NAMALWA (cell line): ENCODE data around the gene RABIF.
"Not testable (repeated sequence)": the region's sequence is repeated elsewhere in the genome, so short reads cannot be mapped to it uniquely, and the experiment has no call there.

Source experiments
- DNase-seq: peaks from one replicate; pipeline ENCODE4 v3.0.0-alpha.2; 2015; ENCODE audit warnings: low spot score

RABIF gene

GRCh38 chr1:202831906-202832305 lies 57.0 kb downstream of the RABIF start:
- no peak for DNase-seq

- DNase-seq: not testable (repeated sequence)
These were observed 59.7 kb downstream of the RABIF start for GRCh38 chr1:202829223-202829622.
